ENCODE data around the gene TRPM6. TPM values are rescaled to one million over a fixed set of nuclear protein-coding genes. Genes with fewer than 3 reads are reported as not detected.
"Not testable (repeated sequence)": the region's sequence is repeated elsewhere in the genome, so short reads cannot be mapped to it uniquely, and the experiment has no call there.

Gene TRPM6
- total RNA-seq, 3 donors from 2014 or later = 0.80 to 1.3 (median 1.2) TPM

DNA sequence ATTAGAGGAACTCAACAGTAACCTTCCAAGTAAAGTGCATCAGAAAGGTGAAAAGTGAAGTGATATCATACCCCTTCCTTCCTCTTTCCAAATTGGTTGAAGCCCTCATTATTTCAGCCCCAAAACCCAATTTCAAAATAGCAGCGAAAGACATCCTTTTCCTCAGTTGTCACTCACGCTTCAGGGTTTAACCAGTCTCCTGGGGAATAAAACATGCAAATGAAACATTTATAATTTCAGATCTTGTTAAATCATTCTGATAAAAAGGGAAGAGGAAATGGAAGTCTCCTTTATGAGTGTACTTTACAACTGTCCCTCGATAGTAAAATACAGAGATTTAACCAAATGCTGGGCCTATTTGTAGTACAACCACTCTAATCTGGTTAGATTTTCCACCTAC, 22.5 kb downstream of the TRPM6 start:
- DNase-seq (ENCODE audit: low spot score in 2 of 2) = no peak
- intact Hi-C loops (cut with DNase I; ENCODE audit: low total_unique reads) = no loop called here
- no peak overlapping the region for H3K4me3 ChIP-seq
- no peaks in the 10 kb centered on the region for H3K27me3 ChIP-seq
- no peak for TF ChIP-seq POLR2A (IDR thresholded peaks at IDR 0.05)
- TF ChIP-seq POLR2AphosphoS5 (IDR thresholded peaks at IDR 0.05) = no peak
- TF ChIP-seq, protein P1, sequence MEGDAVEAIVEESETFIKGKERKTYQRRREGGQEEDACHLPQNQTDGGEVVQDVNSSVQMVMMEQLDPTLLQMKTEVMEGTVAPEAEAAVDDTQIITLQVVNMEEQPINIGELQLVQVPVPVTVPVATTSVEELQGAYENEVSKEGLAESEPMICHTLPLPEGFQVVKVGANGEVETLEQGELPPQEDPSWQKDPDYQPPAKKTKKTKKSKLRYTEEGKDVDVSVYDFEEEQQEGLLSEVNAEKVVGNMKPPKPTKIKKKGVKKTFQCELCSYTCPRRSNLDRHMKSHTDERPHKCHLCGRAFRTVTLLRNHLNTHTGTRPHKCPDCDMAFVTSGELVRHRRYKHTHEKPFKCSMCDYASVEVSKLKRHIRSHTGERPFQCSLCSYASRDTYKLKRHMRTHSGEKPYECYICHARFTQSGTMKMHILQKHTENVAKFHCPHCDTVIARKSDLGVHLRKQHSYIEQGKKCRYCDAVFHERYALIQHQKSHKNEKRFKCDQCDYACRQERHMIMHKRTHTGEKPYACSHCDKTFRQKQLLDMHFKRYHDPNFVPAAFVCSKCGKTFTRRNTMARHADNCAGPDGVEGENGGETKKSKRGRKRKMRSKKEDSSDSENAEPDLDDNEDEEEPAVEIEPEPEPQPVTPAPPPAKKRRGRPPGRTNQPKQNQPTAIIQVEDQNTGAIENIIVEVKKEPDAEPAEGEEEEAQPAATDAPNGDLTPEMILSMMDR (IDR thresholded peaks at IDR 0.05) = no peak
- no peaks in the 10 kb centered on the region for H3K4me1 ChIP-seq
- H3K9me3 ChIP-seq = no peaks in the 10 kb centered on the region
- no peaks in the 10 kb centered on the region for H3K36me3 ChIP-seq
- H3K27ac ChIP-seq = no peak overlapping the region

DNA sequence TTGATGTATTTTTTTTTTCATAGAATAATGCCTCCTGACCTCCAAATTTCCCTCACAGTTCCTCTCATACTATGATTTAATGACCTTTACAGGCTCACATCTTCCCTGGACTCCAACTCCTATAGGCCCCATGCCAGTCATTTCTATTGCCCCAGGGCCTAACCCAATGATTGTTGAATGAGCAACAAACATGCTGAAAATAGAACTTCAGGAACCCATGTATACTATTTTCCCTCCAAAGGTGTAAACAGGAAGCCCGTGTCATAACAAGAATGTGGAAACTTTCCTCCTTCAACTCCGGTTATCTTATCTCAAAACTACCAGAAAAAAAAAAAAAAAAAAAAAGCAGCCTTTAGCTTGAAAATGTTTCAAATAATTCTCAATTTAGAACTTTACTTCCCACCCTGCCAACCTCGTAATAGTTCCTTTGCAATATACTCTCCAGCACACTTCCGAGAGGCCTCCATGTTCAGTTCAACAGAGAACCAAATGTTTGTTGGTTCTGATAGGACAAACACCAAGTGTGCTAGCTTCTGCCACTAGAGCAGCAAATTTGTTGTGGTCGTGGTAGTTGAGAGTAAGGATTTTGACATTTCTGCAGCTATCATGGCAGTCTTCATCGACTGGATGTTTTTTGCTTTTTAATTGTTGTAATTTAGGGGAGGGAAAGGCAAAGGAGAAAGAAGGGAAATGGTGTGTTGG, 25.8 kb downstream of the TRPM6 start:
- H3K36me3 ChIP-seq = no peaks in the 10 kb centered on the region
- no peaks in the 10 kb centered on the region for H3K9me3 ChIP-seq
- H3K4me3 ChIP-seq = no peak overlapping the region
- no peaks in the 10 kb centered on the region for H3K27me3 ChIP-seq
- intact Hi-C loops (cut with DNase I; ENCODE audit: low total_unique reads) = no loop called here
- H3K27ac ChIP-seq = no peak overlapping the region
- no peak for DNase-seq (ENCODE audit: low spot score in 2 of 2)
- TF ChIP-seq POLR2A (IDR thresholded peaks at IDR 0.05) (no peak), POLR2AphosphoS5 (IDR thresholded peaks at IDR 0.05) (no peak)
- TF ChIP-seq, protein P1 (IDR thresholded peaks at IDR 0.05) = no peak
- no peaks in the 10 kb centered on the region for H3K4me1 ChIP-seq

DNA sequence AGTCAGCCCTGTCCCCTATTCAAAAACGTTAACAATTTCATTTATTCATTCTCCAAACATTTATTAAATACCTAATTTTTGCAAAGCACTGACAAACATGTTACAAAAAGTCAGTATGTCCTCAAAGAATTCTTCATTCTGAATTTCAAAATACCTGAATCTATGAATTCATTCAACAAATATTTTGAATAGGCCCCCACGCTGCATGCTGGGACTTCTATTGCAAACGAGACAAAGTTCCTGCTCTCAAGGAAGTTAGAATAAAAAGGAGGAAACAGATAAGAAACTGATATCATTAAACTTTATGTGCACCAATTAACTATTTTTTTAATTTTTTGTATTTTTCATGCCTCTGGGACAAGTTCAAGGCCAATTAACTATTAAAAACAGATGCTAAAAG, 26.6 kb downstream of the TRPM6 start:
- TF ChIP-seq, protein P1 (IDR thresholded peaks at IDR 0.05) = no peak
- TF ChIP-seq POLR2A (IDR thresholded peaks at IDR 0.05) = no peak
- TF ChIP-seq POLR2AphosphoS5 (IDR thresholded peaks at IDR 0.05) = no peak
- intact Hi-C loops (cut with DNase I; ENCODE audit: low total_unique reads) = no loop called here
- no peak overlapping the region for H3K27ac ChIP-seq
- no peaks in the 10 kb centered on the region for H3K36me3 ChIP-seq
- H3K27me3 ChIP-seq = no peaks in the 10 kb centered on the region
- no peaks in the 10 kb centered on the region for H3K9me3 ChIP-seq
- no peak overlapping the region for H3K4me3 ChIP-seq
- no peaks in the 10 kb centered on the region for H3K4me1 ChIP-seq
- DNase-seq (ENCODE audit: low spot score in 2 of 2) = no peak

DNA sequence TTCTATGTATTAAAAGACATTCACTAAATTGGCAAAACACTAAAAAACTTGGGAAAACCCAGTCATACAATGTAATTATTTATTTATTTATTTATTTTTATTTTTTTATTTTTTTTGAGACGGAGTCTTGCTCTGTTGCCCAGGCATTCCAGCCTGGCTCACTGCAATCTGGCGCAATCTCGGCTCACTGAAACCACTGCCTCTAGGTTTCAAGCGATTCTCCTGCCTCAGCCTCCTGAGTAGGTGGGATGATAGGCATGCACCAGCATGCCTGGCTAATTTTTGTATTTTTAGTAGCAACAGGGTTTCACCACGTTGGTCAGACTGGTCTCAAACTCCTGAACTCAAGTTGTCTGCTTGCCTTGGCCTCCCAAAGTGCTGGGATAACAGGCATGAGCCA, 27.5 kb downstream of the TRPM6 start:
- H3K27me3 ChIP-seq; H3K9me3 ChIP-seq; intact Hi-C loops (cut with DNase I; ENCODE audit: low total_unique reads); H3K4me3 ChIP-seq; H3K27ac ChIP-seq; DNase-seq (ENCODE audit: low spot score in 2 of 2); H3K4me1 ChIP-seq; H3K36me3 ChIP-seq: not testable (repeated sequence)

DNA sequence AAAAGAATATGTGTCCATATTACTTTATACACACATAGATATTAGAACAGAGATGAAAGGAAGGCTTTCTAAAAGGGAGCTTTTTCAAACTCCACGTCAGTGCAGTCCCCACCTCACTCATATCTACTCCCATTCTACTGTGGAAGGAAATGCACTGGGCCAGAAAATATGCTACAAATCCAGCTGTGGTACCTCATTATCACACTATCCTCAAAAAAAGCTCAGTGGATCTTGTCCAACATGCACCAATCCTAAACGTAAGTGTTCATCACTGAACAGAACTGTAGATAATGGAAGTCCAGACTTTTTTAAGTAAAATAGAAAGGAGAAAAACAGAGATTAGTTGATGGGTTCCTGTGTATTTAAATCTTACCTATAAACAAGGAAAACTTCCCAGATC, 27.9 kb downstream of the TRPM6 start:
- no peak overlapping the region for H3K27ac ChIP-seq
- TF ChIP-seq POLR2A (IDR thresholded peaks at IDR 0.05) (no peak), POLR2AphosphoS5 (IDR thresholded peaks at IDR 0.05) (no peak)
- TF ChIP-seq, protein P1 (IDR thresholded peaks at IDR 0.05) = no peak
- DNase-seq (ENCODE audit: low spot score in 2 of 2) = no peak
- H3K36me3 ChIP-seq = no peaks in the 10 kb centered on the region
- no peak overlapping the region for H3K4me3 ChIP-seq
- no peaks in the 10 kb centered on the region for H3K4me1 ChIP-seq
- no peaks in the 10 kb centered on the region for H3K27me3 ChIP-seq
- intact Hi-C loops (cut with DNase I; ENCODE audit: low total_unique reads) = no loop called here
- no peaks in the 10 kb centered on the region for H3K9me3 ChIP-seq

All from breast epithelium (tissue), 4 donors.